Measurements from ENCODE around the gene IRF3. TPM values are rescaled to one million over a fixed set of nuclear protein-coding genes. Genes with fewer than 3 reads are reported as not detected.

IRF3 gene
- total and polyA plus RNA-seq, 2 of the 4 experiments (the other 2 are of a cell fraction): 39.6 to 65.2 TPM

DNA sequence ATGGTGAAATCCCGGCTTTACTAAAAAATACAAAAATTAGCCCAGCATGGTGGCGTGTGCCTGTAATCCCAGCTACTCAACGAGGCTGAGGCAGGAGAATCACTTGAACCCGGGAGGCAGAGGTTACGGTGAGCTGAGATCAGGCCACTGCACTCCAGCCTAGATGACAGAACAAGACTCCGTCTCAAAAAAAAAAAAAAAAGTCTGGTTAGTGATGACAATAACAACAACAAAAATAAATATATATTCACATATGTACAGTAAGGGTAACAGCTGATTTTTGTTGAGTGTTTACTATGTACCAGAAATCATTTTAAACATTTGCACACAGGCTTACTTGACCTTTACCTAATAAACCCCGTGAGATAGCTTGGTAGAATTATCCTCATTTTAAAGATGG, 48.7 kb downstream of the IRF3 start:
- DNase-seq (no peak), ATAC-seq (ENCODE audit: low read depth) (no peak)
- Histone ChIP-seq H3K27me3 (ENCODE audit: control insufficient read depth, insufficient read depth, low read length) (no peaks in the 10 kb centered on the region), H3K18ac (ENCODE audit: low read depth, low read length) (no peak overlapping the region), H3K4ac (ENCODE audit: low read depth, low read length) (no peak overlapping the region), H3K9ac (ENCODE audit: low read depth, low read length) (no peak overlapping the region), H4K5ac (ENCODE audit: low read depth, low read length) (no peak overlapping the region), H2AK5ac (ENCODE audit: low read depth, low read length) (no peak overlapping the region), H3K4me3 (ENCODE audit: insufficient read depth, low read depth, low read length) (no peak overlapping the region), H2BK120ac (ENCODE audit: low read depth, low read length) (no peak overlapping the region), H3K9me3 (ENCODE audit: control insufficient read depth, insufficient read depth, low read length) (no peaks in the 10 kb centered on the region), H3K9me1 (ENCODE audit: insufficient read depth, low read length) (peaks cover 10% of the 10 kb centered on the region), H4K20me1 (ENCODE audit: insufficient read depth, low read length) (peaks cover 24% of the 10 kb centered on the region), H2BK20ac (ENCODE audit: low read depth, low read length) (no peak overlapping the region), H2AFZ (replicated peaks; ENCODE audit: low read length, poor library complexity) (no peak overlapping the region), H3K4me2 (ENCODE audit: low read depth, low read length) (no peak overlapping the region), H3K23ac (ENCODE audit: low read depth, low read length) (no peak overlapping the region), H2BK5ac (ENCODE audit: low read depth, low read length, poor library complexity, severe bottlenecking) (no peak overlapping the region), H3K14ac (replicated peaks; ENCODE audit: low read depth, low read length) (no peak overlapping the region), H3K27ac (ENCODE audit: insufficient read depth, low read length) (no peak overlapping the region), H3K4me1 (ENCODE audit: control insufficient read depth, insufficient read depth, low read length) (peaks cover 16% of the 10 kb centered on the region), H4K91ac (ENCODE audit: insufficient read depth, low read depth, low read length) (no peak overlapping the region), H4K8ac (ENCODE audit: low read depth in 2 of 2, low read length in 2 of 2) (no peak overlapping the region), H3K56ac (ENCODE audit: extremely low read depth, insufficient read depth, low read length) (no peak overlapping the region), H2BK15ac (ENCODE audit: low read depth, low read length) (no peak overlapping the region), H2AK9ac (replicated peaks; ENCODE audit: low read depth, low read length, poor library complexity) (no peak overlapping the region), H3K36me3 (ENCODE audit: control insufficient read depth, insufficient read depth, low read length) (peaks cover 43% of the 10 kb centered on the region), H3K79me1 (ENCODE audit: low read depth in 1 of 2, low read length in 2 of 2) (peaks cover 32 to 80% of the 10 kb centered on the region in 2 experiments)
- intact Hi-C loops (cut with micrococcal nuclease) (no loop called here), in situ Hi-C loops (cut with MboI; ENCODE audit: low sequenced_read_pairs) (no loop called here), dilution Hi-C loops (cut with HindIII; ENCODE audit: low sequenced_read_pairs, unreplicated experiment) (no loop called here)
- BruUV-seq (replicated peaks): no TSS peak
- 100% methylated on average over 1 of the region's 7 CpGs; no CpG with 5 or more reads in 1 of the 2 experiments for WGBS, 2 experiments (ENCODE audit: extremely low coverage in 2 of 2, insufficient read length in 1 of 2)
- CTCF ChIA-PET: no interaction called here
- POLR2A ChIA-PET (ENCODE audit: unreplicated experiment): interaction anchor here (0.5 to 0.6 kb wide), 2 partner anchors 19 to 397 kb away, joined by 3 to 6 read pairs; no protein-coding TSS in a partner anchor
- TF ChIP-seq CEBPB (IDR thresholded peaks at IDR 0.05; ENCODE audit: low read depth, low read length) (no peak), POLR2A (IDR thresholded peaks at IDR 0.05; ENCODE audit: low read depth, low read length) (no peak), SMC3 (IDR thresholded peaks at IDR 0.05; ENCODE audit: low read depth, low read length) (no peak), FOS (IDR thresholded peaks at IDR 0.05; ENCODE audit: low read depth, low read length) (no peak), ELK1 (IDR thresholded peaks at IDR 0.05; ENCODE audit: borderline replicate concordance, low read depth, low read length) (no peak)

Measured in IMR-90 (cell line).